Transverse colon (tissue), 4 donors: ENCODE data around the gene TPCN2. TPM values are rescaled to one million over a fixed set of nuclear protein-coding genes. Genes with fewer than 3 reads are reported as not detected.

Experiments used
- DNase-seq: peaks from one replicate; pipeline ENCODE4 v3.0.0-alpha.2; 2019
- H3K27ac ChIP-seq, 4 donors: fragments of 200-600 bp; sonication (generic); 2 replicates each; pipeline ENCODE4 v1.5.1; 2016 to 2018; ENCODE audit warnings: inconsistent platforms in 4 of 4
- H3K27me3 ChIP-seq: fragments of 200-600 bp; sonication (generic); 2 replicates; pipeline ENCODE4 v1.5.1; 2017; ENCODE audit warnings: inconsistent platforms
- H3K36me3 ChIP-seq, 4 donors: fragments of 200-600 bp; sonication (generic); 2 replicates each; pipeline ENCODE4 v1.5.1; 2017 to 2019; ENCODE audit warnings: inconsistent platforms in 4 of 4
- H3K4me1 ChIP-seq, 4 donors: fragments of 200-600 bp; sonication (generic); 2 replicates each; pipeline ENCODE4 v1.5.1; 2017 to 2020; ENCODE audit warnings: inconsistent platforms in 4 of 4
- H3K4me3 ChIP-seq, 4 donors: fragments of 200-600 bp; sonication (generic); 1 replicate in 1 of 4; 2 replicates in 3 of 4; pipeline versions ENCODE4 v1.5.1 to v1.6.1; 2017 to 2019; ENCODE audit warnings: inconsistent platforms in 4 of 4
- H3K9me3 ChIP-seq, 2 donors: fragments of 200-600 bp; sonication (generic); 2 replicates each; pipeline ENCODE4 v1.5.1; 2017 to 2019; ENCODE audit warnings: inconsistent platforms in 2 of 2
- CTCF ChIP-seq, 5 experiments: fragments of 200-600 bp in 3 of 5; fragments of 450-650 bp in 2 of 5; sonication (generic) in 3 of 5; IDR thresholded peaks; 1 replicate in 2 of 5; 2 replicates in 3 of 5; pipeline ENCODE4 v1.5.1; 2016 to 2017; ENCODE audit warnings: antibody characterized with exemption in 5 of 5, inconsistent platforms in 3 of 5, mild to moderate bottlenecking in 2 of 5, moderate library complexity in 1 of 5
- EP300 ChIP-seq: sonication (generic); formaldehyde crosslinking; IDR thresholded peaks from one replicate; pipeline ENCODE4 v1.6.1; 2017; ENCODE audit warnings: antibody characterized with exemption, low read depth
- POLR2A ChIP-seq: fragments of 450-650 bp; IDR thresholded peaks from one replicate; pipeline ENCODE4 v1.6.1; 2016; ENCODE audit warnings: antibody characterized with exemption, mild to moderate bottlenecking, moderate library complexity
- POLR2AphosphoS5 ChIP-seq, 3 donors: sonication (generic); formaldehyde crosslinking; IDR thresholded peaks; one replicate each; pipeline ENCODE4 v1.6.1; 2016; ENCODE audit warnings: antibody characterized with exemption in 3 of 3
- WGBS, 2 donors: methylation state at CpG; one replicate each; pipeline ENCODE4 v1.1.5; 2018; ENCODE audit warnings: low coverage in 1 of 2; 5-methylcytosine and 5-hydroxymethylcytosine counted together
- in situ Hi-C, 4 donors: fragments of 200-750 bp; cut with MboI; loops; one replicate each; pipeline versions ENCODE4 v1.15.0 to v1.15.1; 2017; ENCODE audit warnings: low sequenced_read_pairs in 3 of 4, low pct_ligation_motif_present in 1 of 4, low pct_unique_long_range_greater_than_20kb in 1 of 4
- intact Hi-C: fragments of 100-400 bp; cut with DNase I; formaldehyde crosslinking; loops from one replicate; pipeline ENCODE4 v1.15.1; 2023; ENCODE audit warnings: low total_unique reads
- total RNA-seq, 4 donors: library from RNA; depleted of rRNA; stranded (reverse); fragments of >200 nt; gene quantifications; one replicate each; pipeline ENCODE4 v1.1.0, GENCODE V29; 2016

The TPCN2 gene
- total RNA-seq, 4 donors from 2014 or later: 16.8 to 25.4 (median 20.7) TPM

DNA sequence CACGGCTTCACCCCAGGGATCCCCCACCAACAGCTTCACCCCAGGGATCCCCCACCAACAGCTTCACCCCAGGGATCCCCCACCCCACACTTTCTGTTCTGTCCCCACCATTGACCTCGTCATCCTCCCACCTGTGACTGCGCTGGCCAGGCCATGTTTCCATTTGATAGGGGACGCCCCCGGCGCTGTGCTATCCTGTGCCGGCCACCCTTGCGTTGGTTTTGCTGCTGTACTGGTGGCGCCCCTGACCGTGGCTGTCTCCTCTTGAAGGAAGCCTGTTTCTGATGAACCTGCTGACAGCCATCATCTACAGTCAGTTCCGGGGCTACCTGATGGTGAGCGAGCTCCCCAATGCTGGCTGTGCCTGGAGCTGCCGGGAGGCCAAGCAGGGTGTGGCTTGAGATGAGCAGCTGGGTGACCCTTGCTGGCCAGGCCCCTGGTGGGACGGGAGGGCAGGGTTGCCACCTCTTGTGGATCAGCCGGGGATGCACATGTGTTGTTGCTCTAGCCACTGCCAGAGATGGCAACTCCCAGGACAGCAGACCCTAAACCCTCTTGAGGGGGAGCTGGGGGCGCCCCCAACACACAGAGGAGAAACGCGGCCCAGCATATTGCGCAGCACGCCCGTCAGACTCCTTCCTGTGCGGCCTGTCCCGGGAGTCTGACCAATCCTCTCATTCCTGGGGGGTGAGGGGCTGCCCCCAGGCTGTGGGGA lies 22.5 kb downstream of the TPCN2 start:
- in situ Hi-C loops (no loop called here), intact Hi-C loops (no loop called here)
- Histone ChIP-seq H3K4me3 (no peak overlapping the region), H3K4me1 (peaks cover 0 to 13% (median 6%) of the 10 kb centered on the region in 4 donors), H3K9me3 (no peaks in the 10 kb centered on the region), H3K27me3 (no peaks in the 10 kb centered on the region), H3K36me3 (peaks cover 0 to 13% (median 0%) of the 10 kb centered on the region in 4 donors), H3K27ac (peak overlapping the region in 1 of 4 donors; percentile 28)
- 90% methylated on average over 15 of the region's 23 CpGs; no CpG with 5 or more reads in 1 of the 2 donors for WGBS, 2 donors
- no peak for DNase-seq
- TF ChIP-seq POLR2AphosphoS5 (IDR thresholded peaks at IDR 0.05) (no peak), EP300 (no peak), CTCF (IDR thresholded peaks at IDR 0.05) (no peak), POLR2A (no peak)

DNA sequence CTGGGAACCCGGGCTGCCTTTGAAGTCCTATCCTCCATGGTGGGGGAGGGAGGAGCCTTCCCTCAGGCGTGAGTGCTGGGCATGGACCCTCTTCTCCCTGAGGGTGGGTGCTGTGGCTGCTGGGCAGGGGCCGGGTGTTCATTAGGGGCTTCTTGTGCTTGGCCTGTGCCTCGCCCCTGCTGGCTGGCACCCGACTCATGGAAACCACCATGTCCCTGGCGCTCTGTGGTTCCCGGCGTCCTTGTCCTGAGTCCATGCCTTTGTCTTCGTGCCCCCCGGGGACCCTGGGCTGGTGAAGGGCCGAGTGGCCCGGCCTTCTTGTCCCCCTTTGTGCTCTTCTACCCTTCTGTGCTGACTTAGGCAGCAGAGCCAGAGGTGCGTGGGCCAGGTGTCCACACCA lies 23.2 kb downstream of the TPCN2 start:
- in situ Hi-C loops: no loop called here
- Histone ChIP-seq H3K27ac (peak overlapping the region in 1 of 4 donors; percentile 28), H3K36me3 (peaks cover 0 to 13% (median 0%) of the 10 kb centered on the region in 4 donors), H3K4me1 (peaks cover 0 to 13% (median 6%) of the 10 kb centered on the region in 4 donors), H3K9me3 (no peaks in the 10 kb centered on the region), H3K27me3 (no peaks in the 10 kb centered on the region), H3K4me3 (no peak overlapping the region)
- TF ChIP-seq POLR2AphosphoS5 (IDR thresholded peaks at IDR 0.05) (no peak), CTCF (IDR thresholded peaks at IDR 0.05) (no peak), EP300 (no peak)
- intact Hi-C loops: no loop called here
- 92% methylated on average over 13 of the region's 13 CpGs; no CpG with 5 or more reads in 1 of the 2 donors for WGBS, 2 donors
- no peak for DNase-seq

DNA sequence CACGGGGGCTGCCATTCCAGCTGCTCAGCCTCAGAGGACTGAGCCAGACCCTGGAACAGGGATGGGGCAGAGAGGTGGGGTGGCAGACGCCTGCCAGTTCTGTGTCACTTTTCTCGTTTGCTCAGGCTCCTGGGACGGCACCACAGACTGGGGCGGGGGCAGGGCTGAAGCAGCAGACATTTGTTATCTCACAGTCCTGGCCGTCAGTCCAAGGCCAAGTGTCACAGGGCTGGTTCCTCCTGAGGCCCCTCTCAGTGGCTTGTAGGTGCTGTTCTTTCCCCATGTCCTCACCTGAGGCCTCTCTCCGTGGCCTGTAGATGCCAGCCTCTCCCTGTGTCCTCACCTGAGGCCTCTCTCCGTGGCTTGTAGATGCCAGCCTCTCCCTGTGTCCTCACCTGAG lies 24.7 kb downstream of the TPCN2 start:
- intact Hi-C loops: no loop called here
- Histone ChIP-seq H3K36me3 (peaks cover 0 to 16% (median under 1%) of the 10 kb centered on the region in 4 donors), H3K9me3 (no peaks in the 10 kb centered on the region), H3K4me1 (peaks cover 0 to 13% (median 6%) of the 10 kb centered on the region in 4 donors), H3K27me3 (no peaks in the 10 kb centered on the region), H3K4me3 (no peak overlapping the region), H3K27ac (peak overlapping the region in 3 of 4 donors; percentile 63 to 90 (median 74))
- in situ Hi-C loops: no loop called here
- 94 to 100% methylated on average over 2 to 8 of the region's 8 CpGs for WGBS, 2 donors
- TF ChIP-seq EP300: no peak
- no peak for TF ChIP-seq CTCF (IDR thresholded peaks at IDR 0.05)
- DNase-seq: no peak

- DNase-seq: no peak
- 80 to 85% methylated on average over 1 to 20 of the region's 20 CpGs for WGBS, 2 donors
- intact Hi-C loops: no loop called here
- Histone ChIP-seq H3K27me3 (no peaks in the 10 kb centered on the region), H3K36me3 (peaks cover 0 to 20% (median 5%) of the 10 kb centered on the region in 4 donors), H3K27ac (peak overlapping the region; percentile 63 to 90 (median 70)), H3K4me1 (peaks cover 0 to 13% (median 6%) of the 10 kb centered on the region in 4 donors), H3K9me3 (no peaks in the 10 kb centered on the region), H3K4me3 (no peak overlapping the region)
- in situ Hi-C loops: no loop called here
- TF ChIP-seq EP300: no peak
- TF ChIP-seq CTCF (IDR thresholded peaks at IDR 0.05): no peak
- no peak for TF ChIP-seq POLR2A
- TF ChIP-seq POLR2AphosphoS5 (IDR thresholded peaks at IDR 0.05): no peak
These were observed 25.8 kb downstream of the TPCN2 start for GRCh38 chr11:69074375-69075140.
